H1 (cell line): Measurements from ENCODE around the gene DNM2. TPM values are rescaled to one million over a fixed set of nuclear protein-coding genes. Genes with fewer than 3 reads are reported as not detected.

Experiments
- CTCF ChIA-PET: fragments of 300-600 bp; sonication (Branson Sonifier 250); formaldehyde crosslinking; loops from one replicate; lab custom pipeline; 2021; ENCODE audit not compliant: partially characterized antibody; lab: Charles Lee
- POLR2A ChIA-PET: fragments of 300-600 bp; sonication (Branson Sonifier 250); formaldehyde crosslinking; loops from one replicate; lab custom pipeline; 2021; ENCODE audit warnings: inconsistent platforms; ENCODE audit not compliant: partially characterized antibody; lab: Charles Lee
- DNase-seq, 2 experiments: peaks; one replicate each; pipeline versions ENCODE4 v3.0.0 to v3.0.0-alpha.2; 2010 to 2022; ENCODE audit warnings: low spot score in 2 of 2, low read depth in 1 of 2, mixed read lengths in 1 of 2
- FAIRE-seq: peaks from 2 replicates; lab custom pipeline; 2011; peaks lifted over from hg19 to GRCh38; lab: Jason Lieb, UNC
- H2AFZ ChIP-seq: 2 replicates; pipeline ENCODE4 v1.8.1; 2012; ENCODE audit warnings: low read length, inconsistent platforms
- H2AK5ac ChIP-seq: 2 replicates; pipeline ENCODE4 v1.6.1; 2013; ENCODE audit warnings: low read depth, low read length
- H2BK120ac ChIP-seq: replicated peaks from 2 replicates; pipeline ENCODE3; 2013; ENCODE audit warnings: low read depth, low read length, inconsistent platforms
- H2BK12ac ChIP-seq: 2 replicates; pipeline ENCODE4 v1.6.1; 2013; ENCODE audit warnings: low read depth, low read length
- H2BK15ac ChIP-seq: 2 replicates; pipeline ENCODE4 v1.6.1; 2013; ENCODE audit warnings: low read length
- H2BK20ac ChIP-seq: 2 replicates; pipeline ENCODE4 v1.6.1; 2013; ENCODE audit warnings: low read length
- H2BK5ac ChIP-seq: 2 replicates; pipeline ENCODE4 v1.6.1; 2013; ENCODE audit warnings: low read depth, low read length
- H3K14ac ChIP-seq: 2 replicates; pipeline ENCODE4 v1.6.1; 2013; ENCODE audit warnings: inconsistent platforms; ENCODE audit not compliant: insufficient read length
- H3K18ac ChIP-seq: 2 replicates; pipeline ENCODE4 v1.6.1; 2013; ENCODE audit warnings: low read length; ENCODE audit errors: extremely low read depth
- H3K23ac ChIP-seq: 2 replicates; pipeline ENCODE4 v1.6.1; 2013; ENCODE audit warnings: inconsistent platforms; ENCODE audit not compliant: insufficient read length
- H3K23me2 ChIP-seq: 2 replicates; pipeline ENCODE4 v1.6.1; 2013; ENCODE audit warnings: low read depth, low read length
- H3K27ac ChIP-seq: 2 replicates; pipeline ENCODE4 v1.6.1; 2011; ENCODE audit warnings: low read depth, low read length, inconsistent platforms
- H3K27me3 ChIP-seq, 4 experiments: replicated peaks in 1 of 4; 1 replicate in 1 of 4; 2 replicates in 3 of 4; pipeline versions ENCODE4 v1.6.1 to v1.8.1; 2011 to 2013; ENCODE audit warnings: low read length in 3 of 4, mild to moderate bottlenecking in 3 of 4, inconsistent platforms in 2 of 4, mixed read lengths in 2 of 4, moderate library complexity in 1 of 4; ENCODE audit not compliant: control insufficient read depth in 3 of 4, insufficient read depth in 3 of 4; ENCODE audit errors: extremely low read depth in 1 of 4
- H3K36me3 ChIP-seq, 4 experiments: 2 replicates each; pipeline versions ENCODE4 v1.6.1 to v1.8.1; 2011 to 2013; ENCODE audit warnings: mild to moderate bottlenecking in 4 of 4, low read length in 3 of 4, moderate library complexity in 2 of 4, control low read depth in 1 of 4, inconsistent platforms in 1 of 4; ENCODE audit not compliant: insufficient read depth in 4 of 4, control insufficient read depth in 2 of 4
- H3K4ac ChIP-seq: replicated peaks from 2 replicates; pipeline ENCODE3; 2013; ENCODE audit warnings: low read length, low read depth, mixed read lengths, inconsistent platforms; ENCODE audit not compliant: insufficient read length
- H3K4me1 ChIP-seq, 4 experiments: replicated peaks in 1 of 4; 1 replicate in 1 of 4; 2 replicates in 3 of 4; pipeline versions ENCODE4 v1.6.1 to v1.8.1; 2011 to 2013; ENCODE audit warnings: low read length in 3 of 4, inconsistent platforms in 2 of 4, mixed read lengths in 1 of 4; ENCODE audit not compliant: insufficient read depth in 4 of 4, control insufficient read depth in 3 of 4
- H3K4me2 ChIP-seq, 2 experiments: 2 replicates each; pipeline versions ENCODE4 v1.6.1 to v1.8.1; 2011 to 2013; ENCODE audit warnings: low read depth in 2 of 2, low read length in 2 of 2, control low read depth in 1 of 2, inconsistent platforms in 1 of 2, mild to moderate bottlenecking in 1 of 2; ENCODE audit not compliant: insufficient read depth in 1 of 2
- H3K4me3 ChIP-seq, 4 experiments: fragments of 200-600, 300-600 bp in 1 of 4; sonication (generic), shearing (Covaris generic), sonication (Bioruptor Twin) in 1 of 4; 2 replicates each; pipeline versions ENCODE4 v1.5.1 to v1.8.1; 2011 to 2016; ENCODE audit warnings: low read length in 4 of 4, low read depth in 3 of 4, control low read depth in 2 of 4, inconsistent platforms in 2 of 4, mild to moderate bottlenecking in 2 of 4, mixed read lengths in 1 of 4, moderate library complexity in 1 of 4; ENCODE audit not compliant: insufficient read depth in 2 of 4; ENCODE audit errors: extremely low read depth in 1 of 4
- H3K56ac ChIP-seq: replicated peaks from 2 replicates; pipeline ENCODE3; 2013; ENCODE audit warnings: low read depth, mild to moderate bottlenecking, mixed read lengths, low read length, inconsistent platforms; ENCODE audit not compliant: insufficient read length
- H3K79me1 ChIP-seq: 2 replicates; pipeline ENCODE4 v1.6.1; 2013; ENCODE audit warnings: low read depth, low read length, control low read depth
- H3K79me2 ChIP-seq, 2 experiments: 2 replicates each; pipeline versions ENCODE4 v1.6.1 to v1.8.1; 2012 to 2013; ENCODE audit warnings: low read length in 2 of 2, mild to moderate bottlenecking in 2 of 2, inconsistent platforms in 1 of 2; ENCODE audit not compliant: insufficient read depth in 2 of 2, control insufficient read depth in 1 of 2
- H3K9ac ChIP-seq, 4 experiments: replicated peaks in 1 of 4; 1 replicate in 1 of 4; 2 replicates in 3 of 4; pipeline versions ENCODE4 v1.6.1 to v1.8.1; 2011 to 2013; ENCODE audit warnings: low read depth in 3 of 4, low read length in 3 of 4, control low read depth in 2 of 4, mild to moderate bottlenecking in 2 of 4, moderate library complexity in 2 of 4, inconsistent platforms in 1 of 4; ENCODE audit errors: extremely low read depth in 1 of 4
- H3K9me3 ChIP-seq, 2 experiments: 2 replicates each; pipeline versions ENCODE4 v1.6.1 to v1.8.1; 2012 to 2013; ENCODE audit warnings: mild to moderate bottlenecking in 2 of 2, moderate library complexity in 2 of 2, control low read depth in 1 of 2, inconsistent platforms in 1 of 2, low read depth in 1 of 2, low read length in 1 of 2, mixed read lengths in 1 of 2; ENCODE audit not compliant: insufficient read depth in 2 of 2
- H4K20me1 ChIP-seq, 2 experiments: replicated peaks in 1 of 2; 2 replicates each; pipeline versions ENCODE3 to v1.8.1; 2011 to 2013; ENCODE audit warnings: inconsistent platforms in 2 of 2, low read length in 2 of 2, mild to moderate bottlenecking in 1 of 2; ENCODE audit not compliant: insufficient read depth in 2 of 2, control insufficient read depth in 1 of 2
- H4K5ac ChIP-seq: 2 replicates; pipeline ENCODE4 v1.6.1; 2013; ENCODE audit warnings: low read length, low read depth, mixed read lengths, inconsistent platforms; ENCODE audit not compliant: insufficient read length
- H4K8ac ChIP-seq: 2 replicates; pipeline ENCODE4 v1.8.0; 2013; ENCODE audit warnings: mild to moderate bottlenecking, moderate library complexity, low read length, inconsistent platforms; ENCODE audit not compliant: insufficient read depth; ENCODE audit errors: extremely low read depth
- H4K91ac ChIP-seq: replicated peaks from 2 replicates; pipeline ENCODE3; 2013; ENCODE audit warnings: low read length, mixed read lengths, inconsistent platforms; ENCODE audit not compliant: insufficient read length
- CREB1 ChIP-seq: IDR thresholded peaks from 2 replicates; pipeline ENCODE4 v1.6.1; 2012; ENCODE audit warnings: inconsistent platforms
- HDAC2 ChIP-seq, 2 experiments: fragments of 300-600 bp in 1 of 2; sonication (generic) in 1 of 2; IDR thresholded peaks; 2 replicates each; pipeline ENCODE4 v1.6.1; 2011 to 2012; ENCODE audit warnings: low read depth in 2 of 2, low read length in 2 of 2, mild to moderate bottlenecking in 2 of 2, moderate library complexity in 2 of 2, borderline replicate concordance in 1 of 2, inconsistent platforms in 1 of 2
- JUN ChIP-seq: IDR thresholded peaks from 2 replicates; pipeline ENCODE4 v1.6.1; 2011; ENCODE audit warnings: low read depth, mild to moderate bottlenecking, improper control_type of control experiment, low read length
- JUND ChIP-seq: IDR thresholded peaks from 2 replicates; pipeline ENCODE4 v1.6.1; 2011; ENCODE audit warnings: mild to moderate bottlenecking, improper control_type of control experiment, low read length
- KDM1A ChIP-seq: fragments of 200-600, 300-600 bp; sonication (generic); IDR thresholded peaks from 2 replicates; pipeline ENCODE4 v1.7.1; 2016; ENCODE audit warnings: mild to moderate bottlenecking, low read length, borderline replicate concordance
- MAFK ChIP-seq: IDR thresholded peaks from 2 replicates; pipeline ENCODE4 v1.6.1; 2012; ENCODE audit warnings: low read depth, mild to moderate bottlenecking, improper control_type of control experiment, low read length
- RAD21 ChIP-seq, 2 experiments: IDR thresholded peaks in 1 of 2; conservative IDR thresholded peaks in 1 of 2; 2 replicates each; pipeline ENCODE4 v1.6.1; 2011; ENCODE audit warnings: low read depth in 2 of 2, low read length in 2 of 2, improper control_type of control experiment in 1 of 2, inconsistent platforms in 1 of 2, mild to moderate bottlenecking in 1 of 2, moderate library complexity in 1 of 2
- RBBP5 ChIP-seq: IDR thresholded peaks from 2 replicates; pipeline ENCODE4 v1.7.1; 2012; ENCODE audit warnings: low read depth, mild to moderate bottlenecking, inconsistent platforms, low read length, moderate library complexity, borderline replicate concordance
- RFX5 ChIP-seq: IDR thresholded peaks from 2 replicates; pipeline ENCODE4 v1.6.1; 2011; ENCODE audit warnings: low read depth, low read length, improper control_type of control experiment, borderline replicate concordance
- SRF ChIP-seq: IDR thresholded peaks from 2 replicates; pipeline ENCODE4 v1.6.1; 2011; ENCODE audit warnings: mild to moderate bottlenecking, low read depth, low read length, moderate library complexity
- SUZ12 ChIP-seq: fragments of 200-600 bp; sonication (generic); IDR thresholded peaks from 2 replicates; pipeline ENCODE4 v1.6.1; 2012; ENCODE audit warnings: mild to moderate bottlenecking, inconsistent platforms, low read length, moderate library complexity, mixed read lengths
- WGBS, 2 experiments: shearing (Covaris generic) in 1 of 2; methylation state at CpG; one replicate each; pipeline versions ENCODE4 v1.1.6 to v1.1.7; 2013 to 2015; ENCODE audit warnings: low lambda C conversion rate in 2 of 2, mixed read lengths in 2 of 2, inconsistent platforms in 1 of 2, low coverage in 1 of 2, missing lambda C conversion rate in 1 of 2; ENCODE audit not compliant: insufficient replicate concordance in 2 of 2, insufficient coverage in 1 of 2, insufficient read length in 1 of 2; ENCODE audit errors: extremely low coverage in 1 of 2, missing lambda C conversion rate in 1 of 2; 5-methylcytosine and 5-hydroxymethylcytosine counted together
- polyA plus RNA-seq, 7 experiments: library from polyadenylated mRNA; depleted of rRNA in 3 of 7; stranded (reverse) in 5 of 7; unstranded in 2 of 7; fragments of >200 nt in 5 of 7; fragments of 200-250 nt in 2 of 7; gene quantifications; 1 replicate in 5 of 7; 2 replicates in 1 of 7; 4 replicates in 1 of 7; pipeline versions ENCODE4 v1.2.1 to v1.2.3, GENCODE V29; 2011 to 2013; ENCODE audit warnings: missing spikeins in 2 of 7, mixed read lengths in 2 of 7
- total RNA-seq: library from RNA; stranded (reverse); fragmentation: NEBNext Ultra II Directional; extraction: Animal tissue kit (Norgen Biotek cat#: 25700); gene quantifications from 2 replicates; pipeline ENCODE4 v1.2.1, GENCODE V29; 2021

DNM2 gene
- total and polyA plus RNA-seq, 2 of the 8 experiments (the other 6 are each of a cell fraction or from before 2014, with no cell fraction given) = 61.9 to 120 TPM

- Histone ChIP-seq H3K14ac (no peak overlapping the region), H3K79me1 (no peaks in the 10 kb centered on the region), H4K5ac (no peak overlapping the region), H3K18ac (no peak overlapping the region), H4K91ac (no peak overlapping the region), H2BK120ac (no peak overlapping the region), H3K56ac (no peak overlapping the region), H3K36me3 (no peaks in the 10 kb centered on the region), H3K23me2 (no peaks in the 10 kb centered on the region), H3K9ac (no peak overlapping the region), H2BK15ac (no peak overlapping the region), H2BK20ac (no peak overlapping the region), H3K27ac (no peak overlapping the region), H3K4me3 (no peak overlapping the region), H2BK12ac (no peak overlapping the region), H3K9me3 (no peaks in the 10 kb centered on the region), H3K79me2 (no peaks in the 10 kb centered on the region), H2AK5ac (peak overlapping the region; percentile 86; the same call in 1 of the 2 replicates), H3K4me2 (no peak overlapping the region), H4K20me1 (no peaks in the 10 kb centered on the region), H2BK5ac (no peak overlapping the region), H3K4ac (no peak overlapping the region), H2AFZ (no peak overlapping the region), H4K8ac (no peak overlapping the region), H3K27me3 (no peaks in the 10 kb centered on the region), H3K23ac (no peak overlapping the region), H3K4me1 (no peaks in the 10 kb centered on the region)
- ChIA-PET POLR2A (interaction anchor here (1.2 to 3.2 kb wide), 2 partner anchors 16 to 19 kb away, joined by 4 to 22 read pairs; partner anchors contain the start of gene TMED1), CTCF (interaction anchor here (0.7 to 21.2 kb wide), 11 partner anchors 10 to 308 kb away, joined by 3 to 249 read pairs (median 4); partner anchors contain the start of genes DNM2 and TMED1)
- FAIRE-seq (no peak), DNase-seq (no peak)
- 90% methylated on average over 6 of the region's 7 CpGs; no CpG with 5 or more reads in 1 of the 2 experiments for WGBS, 2 experiments
- no peak for TF ChIP-seq CREB1
- no peak for TF ChIP-seq KDM1A
- no peak for TF ChIP-seq SRF
- TF ChIP-seq RAD21 (IDR thresholded peaks at IDR 0.05 in 1 of 2, conservative IDR thresholded peaks at IDR 0.05 in 1 of 2; ENCODE audit: low read depth in 2 of 2, low read length in 2 of 2) = no peak
- no peak for TF ChIP-seq JUND
- no peak for TF ChIP-seq RFX5
- no peak for TF ChIP-seq SUZ12
- no peak for TF ChIP-seq RBBP5
- no peak for TF ChIP-seq MAFK
- no peak for TF ChIP-seq JUN
- TF ChIP-seq HDAC2 (IDR thresholded peaks at IDR 0.05; ENCODE audit: borderline replicate concordance in 1 of 2, low read depth in 2 of 2, low read length in 2 of 2) = no peak
Measured at GRCh38 chr19:10854350-10855089, 136.6 kb downstream of the DNM2 start.
